ENCODE results near the gene LRRC45.
"Not testable (repeated sequence)": the region's sequence is repeated elsewhere in the genome, so short reads cannot be mapped to it uniquely, and the experiment has no call there.

Gene LRRC45

DNA sequence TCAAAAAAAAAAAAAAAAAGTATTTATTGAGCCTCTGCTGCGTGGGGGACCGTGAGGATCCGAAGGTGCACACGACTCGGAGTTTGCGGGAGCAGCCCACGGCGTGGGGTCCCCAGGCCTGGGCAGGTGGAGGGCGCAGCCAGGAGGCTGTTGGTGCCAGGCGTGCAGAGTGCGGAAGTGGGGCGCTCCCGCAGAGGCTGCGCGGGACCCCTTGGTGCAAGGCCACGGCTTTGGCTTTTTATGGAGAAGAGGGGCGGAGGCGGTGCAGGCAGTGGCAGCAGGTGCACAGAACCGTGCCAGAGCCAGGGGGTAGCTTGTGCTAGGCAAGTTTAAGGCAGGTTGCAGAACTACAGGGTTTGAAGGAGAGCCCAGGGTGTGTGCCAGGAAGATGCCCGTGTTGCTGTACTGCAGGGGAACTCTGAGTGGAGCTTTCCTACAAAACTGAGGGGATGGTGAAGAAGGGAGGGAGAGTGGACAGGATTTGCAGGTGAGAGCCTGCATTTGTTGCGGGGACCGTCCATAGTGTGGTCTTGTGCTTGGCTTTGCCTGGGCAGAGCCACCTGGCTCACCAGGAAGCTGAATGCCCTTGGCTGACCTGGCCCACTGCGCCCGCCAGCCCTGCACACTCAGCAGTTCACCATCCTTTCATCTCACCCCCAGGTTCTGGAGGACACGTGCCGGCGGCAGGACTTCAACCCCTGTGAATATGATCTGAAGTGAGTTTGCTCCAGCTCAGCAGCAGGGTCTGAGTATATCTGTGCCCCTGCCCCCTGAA, 44.4 kb upstream of the LRRC45 start:
- Histone ChIP-seq H3K27ac (ENCODE audit: low read length) (no peak overlapping the region), H3K4me1 (ENCODE audit: low read length) (peaks cover 11% of the 10 kb centered on the region), H3K4me2 (ENCODE audit: low read length) (peak overlapping the region; percentile 65), H3K36me3 (replicated peaks; ENCODE audit: low read depth, low read length) (peaks cover 3% of the 10 kb centered on the region), H3K79me2 (ENCODE audit: low read length) (peaks cover 4% of the 10 kb centered on the region; the same call in 1 of the 2 replicates), H3K9ac (ENCODE audit: low read length) (no peak overlapping the region), H3K27me3 (ENCODE audit: low read depth, low read length) (no peaks in the 10 kb centered on the region), H3K4me3 (ENCODE audit: low read length) (peak overlapping the region; percentile 94), H3K9me3 (ENCODE audit: insufficient read depth, low read length) (no peaks in the 10 kb centered on the region), H2AFZ (ENCODE audit: low read depth, low read length) (no peak overlapping the region), H4K20me1 (ENCODE audit: insufficient read depth, low read length) (no peaks in the 10 kb centered on the region)
- TF ChIP-seq EZH2phosphoT487 (IDR thresholded peaks at IDR 0.05; ENCODE audit: low read depth), result no peak
- TF ChIP-seq, protein P1, sequence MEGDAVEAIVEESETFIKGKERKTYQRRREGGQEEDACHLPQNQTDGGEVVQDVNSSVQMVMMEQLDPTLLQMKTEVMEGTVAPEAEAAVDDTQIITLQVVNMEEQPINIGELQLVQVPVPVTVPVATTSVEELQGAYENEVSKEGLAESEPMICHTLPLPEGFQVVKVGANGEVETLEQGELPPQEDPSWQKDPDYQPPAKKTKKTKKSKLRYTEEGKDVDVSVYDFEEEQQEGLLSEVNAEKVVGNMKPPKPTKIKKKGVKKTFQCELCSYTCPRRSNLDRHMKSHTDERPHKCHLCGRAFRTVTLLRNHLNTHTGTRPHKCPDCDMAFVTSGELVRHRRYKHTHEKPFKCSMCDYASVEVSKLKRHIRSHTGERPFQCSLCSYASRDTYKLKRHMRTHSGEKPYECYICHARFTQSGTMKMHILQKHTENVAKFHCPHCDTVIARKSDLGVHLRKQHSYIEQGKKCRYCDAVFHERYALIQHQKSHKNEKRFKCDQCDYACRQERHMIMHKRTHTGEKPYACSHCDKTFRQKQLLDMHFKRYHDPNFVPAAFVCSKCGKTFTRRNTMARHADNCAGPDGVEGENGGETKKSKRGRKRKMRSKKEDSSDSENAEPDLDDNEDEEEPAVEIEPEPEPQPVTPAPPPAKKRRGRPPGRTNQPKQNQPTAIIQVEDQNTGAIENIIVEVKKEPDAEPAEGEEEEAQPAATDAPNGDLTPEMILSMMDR (IDR thresholded peaks at IDR 0.05; ENCODE audit: low read depth, low read length), result no peak

DNA sequence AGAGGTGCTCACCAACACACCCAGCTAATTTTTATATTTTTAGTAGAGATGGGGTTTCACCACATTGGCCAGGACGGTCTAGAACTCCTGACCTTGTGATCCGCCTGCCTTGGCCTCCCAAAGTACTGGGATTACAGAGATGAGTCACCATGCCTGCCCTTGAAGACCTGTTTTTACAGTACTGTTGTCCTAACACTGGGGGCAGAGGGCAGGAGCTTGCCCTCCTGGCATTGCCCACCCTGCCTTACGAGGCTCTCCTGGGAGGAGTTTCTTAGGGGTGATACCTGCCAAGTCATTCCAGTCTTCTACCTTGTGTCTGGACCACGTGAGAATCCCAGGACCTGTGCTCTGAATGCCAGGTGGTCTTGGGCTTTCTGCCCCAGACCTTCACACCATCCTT, 43.0 kb upstream of the LRRC45 start:
- no peak overlapping the region for H3K27ac ChIP-seq (ENCODE audit: low read length)
- H3K4me1 ChIP-seq (ENCODE audit: low read length), result peaks cover 11% of the 10 kb centered on the region
- H3K4me3 ChIP-seq (ENCODE audit: low read length), result no peak overlapping the region
- TF ChIP-seq, protein P1 (IDR thresholded peaks at IDR 0.05; ENCODE audit: low read depth, low read length), result no peak
- TF ChIP-seq EZH2phosphoT487 (IDR thresholded peaks at IDR 0.05; ENCODE audit: low read depth), result no peak
- H2AFZ ChIP-seq (ENCODE audit: low read depth, low read length), result no peak overlapping the region
- H3K9ac ChIP-seq (ENCODE audit: low read length), result no peak overlapping the region
- peaks cover 4% of the 10 kb centered on the region; the same call in 1 of the 2 replicates for H3K79me2 ChIP-seq (ENCODE audit: low read length)
- H3K27me3 ChIP-seq (ENCODE audit: low read depth, low read length), result no peaks in the 10 kb centered on the region
- no peak overlapping the region for H3K4me2 ChIP-seq (ENCODE audit: low read length)
- H3K36me3 ChIP-seq (replicated peaks; ENCODE audit: low read depth, low read length), result peaks cover 7% of the 10 kb centered on the region
- no peaks in the 10 kb centered on the region for H4K20me1 ChIP-seq (ENCODE audit: insufficient read depth, low read length)
- no peaks in the 10 kb centered on the region for H3K9me3 ChIP-seq (ENCODE audit: insufficient read depth, low read length)

DNA sequence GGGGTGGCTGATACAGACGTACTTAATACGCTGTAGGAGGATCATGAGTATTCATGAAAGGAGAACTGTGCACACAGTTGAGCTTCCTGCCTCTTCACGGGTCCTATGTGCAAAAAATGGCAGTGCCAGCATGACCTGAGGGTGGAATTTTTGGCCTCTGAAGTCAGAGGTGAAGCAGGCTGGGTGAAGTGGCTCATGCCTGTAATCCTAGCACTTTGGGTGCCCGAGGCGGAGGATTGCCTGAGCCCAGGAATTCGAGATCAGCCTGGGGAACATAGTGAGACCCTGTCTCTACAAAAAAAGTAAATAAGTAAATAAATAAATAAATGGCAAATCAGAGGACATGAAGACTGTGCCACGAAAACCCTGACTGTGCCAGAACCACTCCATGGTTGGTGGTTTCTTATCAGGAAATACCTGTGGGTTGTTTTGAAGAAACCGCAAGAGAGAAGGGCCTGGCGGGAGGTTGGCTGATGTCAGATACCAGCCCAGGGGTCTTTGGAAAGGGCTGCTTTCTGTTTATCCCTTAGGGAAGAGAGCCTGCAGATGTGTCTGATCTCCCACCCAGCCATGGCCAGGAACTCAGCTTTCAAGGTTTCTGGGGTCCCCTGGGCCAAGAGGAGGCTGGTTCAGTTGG, 42.3 kb upstream of the LRRC45 start:
- H3K27ac ChIP-seq (ENCODE audit: low read length), result no peak overlapping the region
- H4K20me1 ChIP-seq (ENCODE audit: insufficient read depth, low read length), result no peaks in the 10 kb centered on the region
- TF ChIP-seq, protein P1 (IDR thresholded peaks at IDR 0.05; ENCODE audit: low read depth, low read length), result no peak
- no peak for TF ChIP-seq EZH2phosphoT487 (IDR thresholded peaks at IDR 0.05; ENCODE audit: low read depth)
- no peak overlapping the region for H3K4me2 ChIP-seq (ENCODE audit: low read length)
- no peaks in the 10 kb centered on the region for H3K27me3 ChIP-seq (ENCODE audit: low read depth, low read length)
- peaks cover 11% of the 10 kb centered on the region for H3K4me1 ChIP-seq (ENCODE audit: low read length)
- no peak overlapping the region for H3K9ac ChIP-seq (ENCODE audit: low read length)
- no peak overlapping the region for H3K4me3 ChIP-seq (ENCODE audit: low read length)
- peaks cover 8% of the 10 kb centered on the region for H3K36me3 ChIP-seq (replicated peaks; ENCODE audit: low read depth, low read length)
- peaks cover 4% of the 10 kb centered on the region; the same call in 1 of the 2 replicates for H3K79me2 ChIP-seq (ENCODE audit: low read length)
- no peak overlapping the region for H2AFZ ChIP-seq (ENCODE audit: low read depth, low read length)
- H3K9me3 ChIP-seq (ENCODE audit: insufficient read depth, low read length), result no peaks in the 10 kb centered on the region

DNA sequence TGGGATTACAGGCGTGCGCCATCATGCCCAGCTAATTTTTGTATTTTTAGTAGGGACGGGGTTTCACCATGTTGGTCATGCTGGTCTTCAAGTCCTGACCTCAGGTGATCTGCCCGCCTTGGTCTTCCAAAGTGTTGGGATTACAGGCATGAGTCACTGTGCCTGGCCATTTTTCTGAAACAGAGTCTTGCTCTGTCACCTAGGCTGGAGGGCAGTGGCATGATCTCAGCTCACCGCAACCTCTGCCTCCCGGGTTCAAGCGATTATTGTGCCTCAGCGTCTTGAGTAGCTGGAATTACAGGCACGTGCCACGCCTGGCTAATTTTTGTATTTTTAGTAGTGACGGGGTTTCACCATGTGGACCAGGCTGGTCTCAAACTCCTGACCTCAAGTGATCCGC, 41.6 kb upstream of the LRRC45 start:
- not testable (repeated sequence) for H3K4me2 ChIP-seq (ENCODE audit: low read length); H3K4me3 ChIP-seq (ENCODE audit: low read length); H3K27ac ChIP-seq (ENCODE audit: low read length); H2AFZ ChIP-seq (ENCODE audit: low read depth, low read length); H3K4me1 ChIP-seq (ENCODE audit: low read length); H3K79me2 ChIP-seq (ENCODE audit: low read length); H3K9ac ChIP-seq (ENCODE audit: low read length); H3K27me3 ChIP-seq (ENCODE audit: low read depth, low read length); H4K20me1 ChIP-seq (ENCODE audit: insufficient read depth, low read length); H3K9me3 ChIP-seq (ENCODE audit: insufficient read depth, low read length); H3K36me3 ChIP-seq (replicated peaks; ENCODE audit: low read depth, low read length)
